ES-I3 (cell line): ENCODE data around the gene UBR4.

Source experiments
- H3K36me3 ChIP-seq: 2 replicates; pipeline ENCODE4 v1.6.1; 2013; ENCODE audit warnings: mild to moderate bottlenecking, low read length, control low read depth, moderate library complexity; ENCODE audit not compliant: insufficient read depth
- H3K4me1 ChIP-seq: 2 replicates; pipeline ENCODE4 v1.6.1; 2013; ENCODE audit warnings: mild to moderate bottlenecking, control low read depth, low read length; ENCODE audit not compliant: insufficient read depth
- H3K9ac ChIP-seq: 2 replicates; pipeline ENCODE4 v1.6.1; 2013; ENCODE audit warnings: low read depth, mild to moderate bottlenecking, low read length, moderate library complexity
- H3K9me3 ChIP-seq: 2 replicates; pipeline ENCODE4 v1.6.1; 2013; ENCODE audit warnings: mild to moderate bottlenecking, low read length, moderate library complexity; ENCODE audit not compliant: control insufficient read depth, insufficient read depth

The UBR4 gene

DNA sequence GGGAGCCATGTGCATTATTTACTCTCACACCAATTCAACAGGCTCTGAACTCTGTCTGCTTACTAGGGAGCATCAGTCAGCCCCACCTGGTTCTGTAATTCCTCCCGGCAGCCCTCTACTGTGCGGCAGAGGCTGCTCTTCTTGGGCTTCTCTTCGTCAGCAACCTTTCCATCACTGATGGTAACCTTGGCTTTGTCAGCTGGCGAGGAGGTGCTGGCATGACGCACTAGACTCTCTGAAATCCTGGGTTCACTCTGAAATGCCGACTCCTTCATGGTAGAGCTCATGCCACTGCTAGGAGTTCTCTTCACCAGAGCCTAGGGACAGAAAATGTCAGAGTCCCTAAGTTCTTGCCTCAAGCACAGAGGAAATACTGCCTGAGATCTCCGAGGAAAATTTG is 49.2 kb downstream of the UBR4 start:
- Histone ChIP-seq H3K9ac (no peak overlapping the region), H3K36me3 (peaks cover 80% of the 10 kb centered on the region), H3K9me3 (no peaks in the 10 kb centered on the region), H3K4me1 (no peaks in the 10 kb centered on the region)

GRCh38 chr1:19157653-19158052 is 52.4 kb downstream of the UBR4 start:
- Histone ChIP-seq H3K36me3 (peaks cover 83% of the 10 kb centered on the region), H3K9ac (no peak overlapping the region), H3K4me1 (no peaks in the 10 kb centered on the region), H3K9me3 (no peaks in the 10 kb centered on the region)

DNA sequence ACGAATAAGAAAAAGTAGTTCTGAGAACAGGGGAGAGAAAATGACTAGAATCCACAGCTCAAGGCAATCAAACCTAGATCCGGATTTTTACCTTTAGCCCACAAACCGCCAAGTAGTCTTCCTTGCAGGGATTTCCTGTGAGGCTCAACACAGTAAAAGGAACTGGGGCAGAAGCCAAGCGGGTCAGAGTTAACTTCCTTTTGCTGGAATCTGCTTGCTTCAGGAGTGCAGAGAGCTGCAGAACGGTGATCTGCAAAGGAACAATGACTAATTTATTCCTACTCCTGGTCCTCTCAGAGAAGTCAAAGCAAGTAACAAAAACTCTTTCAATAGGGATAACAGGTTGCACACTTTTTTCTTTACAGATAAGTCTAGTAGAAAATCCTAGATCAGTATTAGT is 53.4 kb downstream of the UBR4 start:
- no peak overlapping the region for H3K9ac ChIP-seq
- no peaks in the 10 kb centered on the region for H3K9me3 ChIP-seq
- peaks cover 85% of the 10 kb centered on the region for H3K36me3 ChIP-seq
- H3K4me1 ChIP-seq, result no peaks in the 10 kb centered on the region

- Histone ChIP-seq H3K4me1 (no peaks in the 10 kb centered on the region), H3K9me3 (no peaks in the 10 kb centered on the region), H3K36me3 (peaks cover 84% of the 10 kb centered on the region), H3K9ac (no peak overlapping the region)
These were observed 55.2 kb downstream of the UBR4 start for GRCh38 chr1:19154876-19155275.

DNA sequence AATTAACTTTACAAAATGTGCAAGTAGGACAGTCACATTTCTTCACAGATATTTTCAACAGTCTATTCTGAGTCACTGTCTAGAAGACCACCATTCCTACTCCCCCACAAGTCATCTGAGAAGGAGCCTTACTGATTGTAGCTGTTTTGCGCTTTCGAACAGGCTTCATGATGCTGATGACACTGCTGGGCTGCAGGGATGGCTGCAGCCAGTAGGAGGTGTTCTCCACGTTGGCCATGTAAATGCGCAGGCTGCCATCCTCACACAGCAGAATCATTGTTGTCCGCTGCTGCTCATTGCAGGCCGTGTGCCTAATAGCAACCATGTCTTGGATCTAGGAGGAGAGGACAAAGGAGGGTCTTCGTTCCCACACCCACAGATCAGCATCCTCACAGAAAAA is 56.9 kb downstream of the UBR4 start:
- peaks cover 91% of the 10 kb centered on the region for H3K36me3 ChIP-seq

GRCh38 chr1:19151537-19151936 is 58.5 kb downstream of the UBR4 start:
- Histone ChIP-seq H3K9me3 (no peaks in the 10 kb centered on the region), H3K36me3 (peaks cover 89% of the 10 kb centered on the region), H3K4me1 (no peaks in the 10 kb centered on the region), H3K9ac (no peak overlapping the region)

More for the DNA sequence above, 56.9 kb downstream of the UBR4 start:
- Histone ChIP-seq H3K9ac (no peak overlapping the region), H3K4me1 (no peaks in the 10 kb centered on the region), H3K9me3 (no peaks in the 10 kb centered on the region)

GRCh38 chr1:19149736-19150135 is 60.3 kb downstream of the UBR4 start:
- Histone ChIP-seq H3K9ac (no peak overlapping the region), H3K9me3 (no peaks in the 10 kb centered on the region), H3K36me3 (peaks cover 86% of the 10 kb centered on the region), H3K4me1 (no peaks in the 10 kb centered on the region)

DNA sequence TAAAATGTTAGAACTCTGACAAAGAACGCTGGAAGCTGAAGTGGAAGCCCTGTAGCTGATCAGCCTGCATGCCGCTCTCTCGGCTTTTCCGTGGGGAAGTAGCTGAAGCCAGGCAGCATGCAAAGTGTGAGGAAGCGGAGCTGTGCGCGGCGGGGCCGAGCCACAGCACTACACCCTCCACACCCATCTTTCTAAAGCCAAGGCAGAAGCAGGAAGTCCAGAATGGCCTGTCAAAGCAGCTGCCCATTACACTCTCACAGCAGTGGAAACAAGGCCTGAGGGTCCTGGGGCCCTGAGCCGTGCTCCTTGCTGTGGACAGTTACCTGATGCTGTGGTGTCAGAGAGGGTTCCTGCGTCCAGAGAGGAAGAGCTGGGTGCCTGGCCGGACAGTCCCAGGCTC is 69.6 kb downstream of the UBR4 start:
- H3K9me3 ChIP-seq, result no peaks in the 10 kb centered on the region
- no peak overlapping the region for H3K9ac ChIP-seq
- no peaks in the 10 kb centered on the region; the same call in 1 of the 2 replicates for H3K4me1 ChIP-seq
- peaks cover 47% of the 10 kb centered on the region for H3K36me3 ChIP-seq

- Histone ChIP-seq H3K9ac (no peak overlapping the region), H3K36me3 (peaks cover 42% of the 10 kb centered on the region), H3K4me1 (no peaks in the 10 kb centered on the region; the same call in 1 of the 2 replicates), H3K9me3 (0 out of 2 replicates have a peak, but pooled peaks cover under 1% of the 10 kb centered on the region)
These were observed 70.4 kb downstream of the UBR4 start for GRCh38 chr1:19139711-19140110.

- H3K36me3 ChIP-seq, result peaks cover 35% of the 10 kb centered on the region
These were observed 71.0 kb downstream of the UBR4 start for GRCh38 chr1:19138958-19139581.

GRCh38 chr1:19138331-19138730 is 71.7 kb downstream of the UBR4 start:
- Histone ChIP-seq H3K36me3 (peaks cover 33% of the 10 kb centered on the region), H3K9me3 (peaks cover 6% of the 10 kb centered on the region; the same call in 1 of the 2 replicates), H3K4me1 (no peaks in the 10 kb centered on the region; the same call in 1 of the 2 replicates), H3K9ac (no peak overlapping the region)

More at GRCh38 chr1:19138958-19139581, 71.0 kb downstream of the UBR4 start:
- H3K9ac ChIP-seq, result no peak overlapping the region
- H3K4me1 ChIP-seq, result no peaks in the 10 kb centered on the region; the same call in 1 of the 2 replicates
- peaks cover 6% of the 10 kb centered on the region; the same call in 1 of the 2 replicates for H3K9me3 ChIP-seq

- H3K36me3 ChIP-seq, result peaks cover 29% of the 10 kb centered on the region
These were observed 72.9 kb downstream of the UBR4 start for GRCh38 chr1:19137158-19137557.

GRCh38 chr1:19133360-19133759 is 76.7 kb downstream of the UBR4 start:
- H3K9me3 ChIP-seq, result peaks cover 6% of the 10 kb centered on the region; the same call in 1 of the 2 replicates
- no peak overlapping the region for H3K9ac ChIP-seq
- H3K36me3 ChIP-seq, result peaks cover 37% of the 10 kb centered on the region
- no peaks in the 10 kb centered on the region for H3K4me1 ChIP-seq

More at GRCh38 chr1:19137158-19137557, 72.9 kb downstream of the UBR4 start:
- Histone ChIP-seq H3K9me3 (peaks cover 6% of the 10 kb centered on the region; the same call in 1 of the 2 replicates), H3K9ac (no peak overlapping the region), H3K4me1 (no peaks in the 10 kb centered on the region; the same call in 1 of the 2 replicates)

DNA sequence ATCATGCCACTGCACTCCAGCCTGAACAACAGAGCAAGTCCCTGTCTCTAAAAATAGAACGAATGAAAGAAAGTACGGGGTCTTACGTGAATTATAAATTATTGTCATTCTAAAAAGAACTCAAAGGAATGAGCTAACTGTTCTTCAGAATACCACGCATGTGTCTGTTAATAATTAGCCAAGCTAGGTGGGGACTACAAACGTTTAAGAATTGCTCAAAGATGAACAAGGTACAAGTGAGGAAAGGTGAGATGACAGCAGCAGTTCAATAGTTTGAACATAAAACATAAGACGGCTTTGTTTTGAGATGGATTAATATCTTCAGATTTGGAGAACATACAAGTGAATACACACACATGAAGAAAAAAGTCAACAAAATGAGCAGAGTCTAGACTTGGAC is 79.6 kb downstream of the UBR4 start:
- H3K36me3 ChIP-seq, result peaks cover 44% of the 10 kb centered on the region
- H3K9ac ChIP-seq, result no peak overlapping the region

DNA sequence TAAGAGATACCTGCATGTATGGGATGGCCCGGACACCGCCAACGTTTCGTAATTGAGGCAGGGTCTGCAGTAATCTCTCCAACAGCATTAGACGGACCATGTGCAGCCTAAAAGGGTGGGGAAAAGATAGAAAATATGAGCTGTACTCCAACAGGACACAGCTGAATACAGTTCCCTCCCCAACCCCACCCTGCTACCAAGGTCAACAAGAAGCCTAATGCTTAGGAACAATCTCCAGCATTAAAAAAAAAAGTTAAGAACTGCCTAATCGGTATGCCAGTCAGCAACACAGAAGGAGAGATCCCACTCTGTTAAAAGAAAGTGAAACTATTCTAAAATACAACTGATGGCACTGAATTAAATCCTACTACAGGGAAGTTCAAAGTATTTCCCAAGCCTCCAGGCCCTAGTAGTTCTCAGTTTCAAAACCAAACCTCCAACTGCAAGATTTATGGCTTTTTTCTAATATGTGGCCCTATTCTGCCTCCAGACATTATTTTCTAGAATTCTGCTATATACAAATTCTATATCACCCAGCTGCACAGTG is 81.0 kb downstream of the UBR4 start:
- peaks cover 58% of the 10 kb centered on the region for H3K36me3 ChIP-seq
- no peak overlapping the region for H3K9ac ChIP-seq
- H3K9me3 ChIP-seq, result no peaks in the 10 kb centered on the region
- no peaks in the 10 kb centered on the region for H3K4me1 ChIP-seq

More for the DNA sequence above, 79.6 kb downstream of the UBR4 start:
- Histone ChIP-seq H3K4me1 (no peaks in the 10 kb centered on the region), H3K9me3 (peaks cover 6% of the 10 kb centered on the region; the same call in 1 of the 2 replicates)
